NOMO-1 treated with dmso at 0.1 percent for 144 hours (cell line): ENCODE data around the gene OR52D1.

ENCODE experiments used
- DNase-seq: peaks from one replicate; lab custom pipeline; 2025; ENCODE audit not compliant: unreplicated experiment; lab: John Stamatoyannopoulos, UW

OR52D1 gene

DNA sequence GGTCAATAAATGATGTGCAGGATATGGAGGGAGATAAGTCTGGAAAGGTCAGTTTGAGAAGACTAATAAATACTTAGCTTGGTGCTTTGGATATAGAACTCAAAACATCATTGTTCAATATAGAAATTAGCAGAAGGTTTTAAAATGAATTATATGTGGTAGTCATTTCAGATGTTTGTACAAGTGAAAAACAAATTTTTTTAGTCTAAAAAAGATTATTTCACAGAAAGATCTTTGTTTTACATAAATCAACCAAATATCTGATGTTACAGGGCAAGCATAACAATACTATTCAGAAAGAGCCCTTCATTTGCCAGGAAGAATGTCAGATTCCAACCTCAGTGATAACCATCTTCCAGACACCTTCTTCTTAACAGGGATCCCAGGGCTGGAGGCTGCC lies at the start of gene OR52D1:
OR52D1 (plus strand) TSS at position 301 of the 400 bp plus-strand sequence; CDS start at position 323, 22 bp downstream.
- DNase-seq: no peak

DNA sequence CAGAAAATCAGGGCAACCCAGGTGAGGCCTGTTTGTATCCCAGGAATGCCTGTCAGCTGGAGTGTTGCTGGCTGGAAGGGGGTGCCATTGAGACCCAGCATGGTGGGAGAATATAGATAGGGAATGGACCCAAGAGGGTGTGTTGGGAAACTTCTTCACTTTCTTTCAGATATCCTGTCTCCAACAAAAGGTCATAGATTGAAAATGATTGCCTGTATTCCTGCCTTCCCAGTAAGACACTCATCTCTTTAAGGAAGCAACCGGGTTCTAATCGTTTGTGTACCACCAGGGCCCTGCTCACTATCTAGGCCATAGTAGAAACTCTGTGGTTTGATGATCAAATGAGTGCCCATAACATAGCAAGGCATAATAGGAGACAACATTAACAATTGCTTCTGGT lies 47.1 kb upstream of the OR52D1 start, which contains the start of gene OR51I1:
OR51I1 (minus strand) TSS at position 101 of the 400 bp plus-strand sequence; CDS start at position 101, 0 bp downstream.
- no peak for DNase-seq

DNA sequence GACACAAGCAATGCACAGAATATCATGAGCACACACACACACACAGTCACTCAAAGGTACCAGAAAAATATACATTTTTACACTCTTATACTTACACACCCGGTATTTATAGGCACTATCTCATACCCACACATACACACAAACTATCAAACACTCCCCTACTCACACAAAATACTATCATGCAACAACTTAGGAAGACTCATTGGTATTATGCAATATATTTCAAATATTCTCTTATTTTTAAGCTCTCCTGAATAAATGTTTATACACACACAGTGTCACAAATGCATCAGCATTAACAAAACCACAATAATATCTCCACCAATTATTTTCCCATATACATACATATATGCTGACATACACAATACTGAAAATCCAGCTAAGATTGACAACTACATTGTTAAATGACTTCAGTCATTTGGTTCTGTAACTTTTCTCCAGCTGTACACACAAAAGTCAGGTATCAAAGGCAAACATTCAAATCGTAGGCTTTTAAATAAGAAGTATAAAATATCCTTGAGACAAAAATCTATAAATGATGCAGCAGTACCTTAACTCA lies 44.6 kb upstream of the OR52D1 start:
- DNase-seq: no peak

DNA sequence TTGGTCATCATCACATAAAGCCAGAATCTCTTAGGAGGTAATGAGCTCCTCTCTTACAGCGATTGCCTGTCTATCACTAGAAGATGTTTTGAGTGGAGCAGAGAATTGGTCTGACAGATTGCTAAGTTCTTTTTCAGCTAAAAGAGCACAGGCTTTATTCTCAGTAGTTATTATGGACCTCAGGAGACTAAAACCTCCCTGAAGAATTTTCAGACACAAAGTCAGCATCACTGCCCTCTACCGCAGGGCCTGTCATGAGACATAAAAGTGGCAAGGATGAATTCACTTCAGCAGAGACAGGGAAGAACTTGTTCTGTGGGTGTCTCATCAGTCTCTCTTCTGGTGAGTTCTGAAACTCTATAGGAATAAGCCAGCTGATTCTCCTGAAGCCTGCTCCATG lies 39.5 kb upstream of the OR52D1 start, which contains the start of gene OR51I2:
OR51I2 (plus strand) TSS at position 301 of the 400 bp plus-strand sequence. CDS start 4,166 bp downstream, outside the sequence.
- no peak for DNase-seq

DNA sequence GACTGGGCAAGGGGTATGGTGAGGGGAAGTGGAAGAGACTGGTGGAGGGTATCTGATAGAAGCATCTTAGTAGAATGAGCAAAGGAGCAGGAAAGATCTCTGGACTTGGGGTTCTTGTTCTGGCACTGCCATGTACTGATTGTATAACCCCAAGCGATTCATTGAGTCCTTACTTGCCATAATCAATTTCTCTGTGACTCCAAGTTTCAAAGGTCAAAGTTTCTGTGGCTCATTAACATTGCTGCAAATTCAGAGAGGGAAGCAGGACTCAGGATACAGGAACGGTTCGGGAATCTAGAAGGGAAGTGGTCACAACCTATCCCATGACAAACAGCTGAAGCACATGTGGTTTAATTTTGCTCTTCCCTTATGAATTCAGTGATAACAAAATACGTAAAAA lies 39.1 kb upstream of the OR52D1 start:
- DNase-seq: no peak

DNA sequence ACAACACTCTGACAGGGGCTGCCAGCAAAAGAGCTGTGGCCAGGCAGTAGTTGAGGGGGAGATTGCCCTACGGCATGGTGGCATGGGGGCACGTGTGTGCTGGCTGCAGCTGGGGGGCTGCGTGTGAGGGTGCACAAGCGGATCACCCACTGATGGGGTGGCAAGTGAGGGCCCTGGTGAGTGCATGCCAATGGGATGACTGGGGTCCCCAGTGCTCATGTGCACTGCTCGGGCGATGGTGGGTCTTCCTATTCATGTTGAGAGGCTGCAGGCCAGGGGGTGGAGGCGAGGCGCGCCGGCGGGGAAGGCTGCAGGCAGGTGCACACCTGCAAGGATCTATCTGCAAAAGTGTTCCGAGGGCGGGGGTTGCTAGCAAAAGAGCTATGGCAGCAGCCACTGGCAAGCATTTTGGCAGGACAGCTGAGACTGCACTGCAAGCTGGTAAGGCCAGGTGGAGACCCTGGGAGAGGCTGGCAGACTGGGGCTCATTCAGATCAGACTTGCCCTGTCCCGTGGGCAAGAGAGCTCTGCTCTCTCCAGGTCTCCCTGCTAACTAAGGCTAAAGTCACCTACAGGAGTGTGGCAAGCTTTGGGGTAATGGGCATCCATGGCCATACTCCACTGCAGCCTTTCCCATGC lies 27.4 kb upstream of the OR52D1 start:
- DNase-seq: no peak

DNA sequence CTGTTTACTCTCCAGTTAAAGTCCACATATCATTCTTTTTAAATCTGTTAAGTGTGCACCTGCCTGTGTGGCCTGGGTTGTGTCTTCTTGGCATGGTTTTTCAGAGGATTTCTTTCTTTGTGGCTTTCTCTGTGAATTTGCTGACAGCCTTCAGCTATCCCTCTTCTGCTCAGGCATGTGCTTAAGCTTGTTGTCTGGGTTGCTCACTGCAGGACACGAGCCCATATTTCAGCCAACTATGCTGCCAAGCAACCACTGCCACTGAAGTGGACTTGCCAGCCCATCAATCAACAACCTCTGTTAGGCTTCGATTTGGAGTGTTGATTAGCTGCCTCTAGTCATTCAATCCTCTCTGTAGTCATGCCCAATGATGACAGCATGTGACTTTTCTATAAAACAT lies 21.0 kb upstream of the OR52D1 start:
- no peak for DNase-seq

DNA sequence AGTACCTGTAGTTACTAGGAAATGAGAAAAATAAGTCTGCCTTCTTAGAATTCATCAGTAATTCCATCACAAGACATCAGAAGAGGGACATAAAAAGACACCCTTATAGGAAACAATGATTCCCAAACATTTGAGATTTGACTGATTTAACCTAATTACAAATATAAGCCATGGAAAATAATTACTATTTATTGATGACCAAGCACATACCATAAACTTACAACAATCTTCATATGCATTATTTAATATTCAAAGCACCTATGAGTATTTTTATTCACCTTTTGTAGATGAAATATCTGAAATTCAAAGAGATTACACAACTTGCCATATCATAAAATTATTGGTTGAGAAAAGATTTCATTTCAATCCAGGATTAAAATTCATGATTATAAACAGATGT lies 14.6 kb upstream of the OR52D1 start:
- DNase-seq: no peak

DNA sequence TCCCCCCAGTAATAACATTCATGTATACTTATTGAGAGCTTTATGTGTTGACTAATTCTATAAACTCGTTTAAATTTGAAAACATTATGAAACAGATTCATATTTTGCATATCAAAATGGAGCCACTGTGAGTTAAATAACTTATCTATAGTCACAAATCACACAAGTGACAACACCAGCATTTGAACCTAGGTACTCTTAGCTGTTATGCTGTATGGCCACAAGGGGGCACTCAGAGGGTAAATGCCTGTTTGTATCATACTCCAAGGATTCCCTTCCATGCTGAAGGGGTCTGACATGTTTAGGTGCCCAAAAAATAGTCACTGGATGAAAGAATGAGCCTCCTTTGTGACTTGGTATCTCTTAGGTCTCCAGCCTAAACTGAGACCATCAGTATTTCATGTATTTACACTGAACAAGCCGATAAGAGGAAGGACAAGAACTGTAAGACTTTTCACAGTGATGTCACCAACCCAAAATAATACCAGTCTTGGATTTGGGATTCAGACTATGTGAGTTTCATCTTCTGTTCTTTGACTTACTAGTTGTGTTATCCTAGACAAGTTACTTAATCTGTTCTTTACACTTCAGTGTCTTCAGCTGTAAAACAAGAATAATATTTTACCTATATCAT lies 12.2 kb upstream of the OR52D1 start:
- DNase-seq: no peak

DNA sequence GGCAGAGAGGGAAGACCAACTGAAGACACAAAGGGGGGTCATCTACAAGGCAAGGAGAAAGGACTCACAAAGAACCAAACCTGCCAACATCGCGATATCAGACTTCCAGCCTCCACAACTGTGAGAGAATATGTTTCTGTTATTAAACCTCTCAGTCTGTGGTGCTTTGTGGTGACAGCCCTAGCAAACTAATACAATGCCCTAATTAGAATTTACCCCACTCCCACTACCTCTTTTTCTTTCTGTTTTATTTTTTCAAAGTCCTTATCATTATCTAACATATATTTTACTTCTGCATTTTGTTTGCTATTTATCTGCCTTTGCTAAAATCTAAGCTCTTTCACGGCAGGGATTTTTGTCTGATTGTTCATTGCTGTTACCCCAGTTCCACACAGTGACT lies 2.5 kb upstream of the OR52D1 start:
- no peak for DNase-seq

DNA sequence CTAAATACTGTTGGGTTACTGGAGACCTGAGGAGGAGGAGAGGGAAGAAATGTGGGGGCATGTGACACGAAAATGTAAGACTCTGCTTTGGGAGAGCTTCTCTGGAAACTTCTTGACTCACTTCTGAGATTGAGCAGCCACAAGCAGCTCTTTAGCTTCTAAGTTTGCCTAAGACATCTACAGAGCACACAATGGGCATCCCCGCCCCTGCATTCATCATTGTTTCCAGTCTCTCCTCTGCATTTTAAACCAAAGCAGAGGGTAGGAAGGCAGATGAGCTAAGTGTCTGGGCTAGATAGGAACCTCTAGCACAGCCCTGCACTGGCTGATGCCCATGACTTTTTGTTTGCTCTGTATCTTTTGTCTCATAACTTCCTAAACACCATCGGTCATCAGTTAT lies 2.1 kb upstream of the OR52D1 start:
- DNase-seq: no peak

DNA sequence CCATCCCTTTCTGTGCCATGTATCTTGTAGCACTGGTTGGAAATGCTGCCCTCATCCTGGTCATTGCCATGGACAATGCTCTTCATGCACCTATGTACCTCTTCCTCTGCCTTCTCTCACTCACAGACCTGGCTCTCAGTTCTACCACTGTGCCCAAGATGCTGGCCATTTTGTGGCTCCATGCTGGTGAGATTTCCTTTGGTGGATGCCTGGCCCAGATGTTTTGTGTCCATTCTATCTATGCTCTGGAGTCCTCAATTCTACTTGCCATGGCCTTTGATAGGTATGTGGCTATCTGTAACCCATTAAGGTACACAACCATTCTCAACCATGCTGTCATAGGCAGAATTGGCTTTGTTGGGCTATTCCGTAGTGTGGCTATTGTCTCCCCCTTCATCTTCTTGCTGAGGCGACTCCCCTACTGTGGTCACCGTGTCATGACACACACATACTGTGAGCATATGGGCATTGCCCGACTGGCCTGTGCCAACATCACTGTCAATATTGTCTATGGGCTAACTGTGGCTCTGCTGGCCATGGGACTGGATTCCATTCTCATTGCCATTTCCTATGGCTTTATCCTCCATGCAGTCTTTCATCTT lies 414 bp downstream of the OR52D1 start:
- no peak for DNase-seq

DNA sequence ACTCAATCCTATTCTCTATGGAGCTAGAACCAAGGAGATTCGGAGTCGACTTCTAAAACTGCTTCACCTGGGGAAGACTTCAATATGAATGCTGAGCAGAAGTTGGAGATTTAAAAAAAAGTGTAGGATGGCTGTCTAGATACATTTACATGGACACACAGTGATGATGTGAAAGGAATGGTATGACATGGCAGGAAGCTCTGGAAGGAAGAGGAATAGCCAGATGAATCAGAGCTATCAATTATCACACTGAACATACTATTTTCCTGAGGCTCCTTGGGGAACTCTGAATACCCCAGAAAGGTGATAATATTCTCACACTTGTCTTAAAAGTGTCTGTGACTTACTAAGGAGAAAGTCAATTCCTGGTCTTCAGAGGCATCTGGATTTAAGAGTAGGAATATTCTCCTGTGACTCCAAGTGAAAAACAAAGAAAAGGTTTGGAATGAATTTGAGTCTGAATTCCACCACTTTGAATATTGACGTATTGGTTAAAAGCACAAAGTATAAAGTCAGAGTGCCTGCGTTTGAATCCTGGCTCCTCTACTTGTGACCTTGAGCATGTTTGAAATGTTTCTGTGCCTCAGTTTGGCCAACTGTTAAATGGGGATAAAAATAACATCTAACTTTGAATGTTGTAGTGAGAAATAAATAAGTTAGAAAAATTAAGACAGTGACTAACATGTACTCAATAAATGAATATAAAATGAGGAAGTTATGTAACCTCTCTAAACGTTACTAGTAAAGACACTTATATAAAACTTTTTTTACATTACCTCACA lies 1.3 kb downstream of the OR52D1 start:
- no peak for DNase-seq

DNA sequence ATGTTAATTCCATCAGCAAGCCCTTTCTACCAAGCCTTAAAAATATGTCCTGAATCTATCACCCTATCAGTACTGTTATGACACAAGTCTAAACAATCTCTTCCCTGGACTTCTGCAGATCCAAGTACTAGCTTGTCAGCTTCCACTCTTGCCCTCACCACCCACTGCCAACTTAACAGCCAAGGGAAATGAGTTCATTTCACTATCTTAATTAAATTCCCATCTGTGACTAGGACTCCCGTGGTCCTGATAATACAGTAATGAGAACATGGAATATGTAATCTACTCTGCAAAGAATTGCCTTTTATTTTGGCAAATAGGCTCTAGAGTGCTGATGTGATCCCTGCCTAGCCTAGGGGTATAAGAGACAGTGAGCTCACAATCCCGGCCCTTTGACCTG lies 11.2 kb downstream of the OR52D1 start:
- no peak for DNase-seq

DNA sequence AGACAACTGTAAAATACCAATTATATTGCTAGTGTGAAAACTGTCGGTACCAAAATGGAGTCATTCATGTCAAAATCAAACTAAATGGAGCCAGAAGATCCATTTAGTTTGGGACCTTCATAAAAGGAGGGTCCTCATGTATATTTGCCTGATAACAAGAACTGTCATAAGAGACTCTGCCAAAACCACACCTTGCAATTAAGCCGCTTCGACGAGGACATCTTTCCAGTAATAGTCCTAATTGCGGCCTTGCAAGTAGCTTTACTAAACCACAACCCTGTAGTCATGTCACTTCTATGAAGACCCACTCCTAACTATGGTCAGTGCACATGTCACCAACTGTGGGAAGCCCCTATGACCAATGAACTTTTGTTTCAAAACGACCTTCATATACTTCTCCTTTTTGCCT lies 11.9 kb downstream of the OR52D1 start:
- DNase-seq: no peak

DNA sequence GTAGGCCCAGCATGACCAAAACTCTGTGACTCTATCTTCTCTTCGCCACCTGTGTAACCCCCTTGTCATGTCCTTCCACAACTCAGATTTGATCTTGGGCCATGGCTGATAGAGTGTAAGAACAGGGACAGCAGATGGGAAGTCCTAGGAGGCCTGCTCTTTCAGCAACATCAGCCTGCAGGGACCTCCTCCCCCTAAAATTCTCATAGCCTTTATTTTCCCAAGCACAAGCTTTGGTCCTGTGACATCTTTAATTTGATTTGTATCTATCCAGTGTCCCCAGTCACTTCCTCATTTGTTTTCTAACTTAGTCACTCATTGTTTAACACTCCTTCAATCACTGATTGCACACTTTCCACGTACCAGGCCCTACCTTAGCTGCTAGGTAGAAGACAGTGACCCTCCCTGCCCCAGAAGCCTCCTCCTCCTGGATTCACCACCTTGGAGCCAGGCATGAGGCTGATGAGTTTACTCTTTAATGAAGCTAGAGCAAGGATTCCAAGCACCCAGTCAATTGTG lies 16.0 kb downstream of the OR52D1 start:
- no peak for DNase-seq

DNA sequence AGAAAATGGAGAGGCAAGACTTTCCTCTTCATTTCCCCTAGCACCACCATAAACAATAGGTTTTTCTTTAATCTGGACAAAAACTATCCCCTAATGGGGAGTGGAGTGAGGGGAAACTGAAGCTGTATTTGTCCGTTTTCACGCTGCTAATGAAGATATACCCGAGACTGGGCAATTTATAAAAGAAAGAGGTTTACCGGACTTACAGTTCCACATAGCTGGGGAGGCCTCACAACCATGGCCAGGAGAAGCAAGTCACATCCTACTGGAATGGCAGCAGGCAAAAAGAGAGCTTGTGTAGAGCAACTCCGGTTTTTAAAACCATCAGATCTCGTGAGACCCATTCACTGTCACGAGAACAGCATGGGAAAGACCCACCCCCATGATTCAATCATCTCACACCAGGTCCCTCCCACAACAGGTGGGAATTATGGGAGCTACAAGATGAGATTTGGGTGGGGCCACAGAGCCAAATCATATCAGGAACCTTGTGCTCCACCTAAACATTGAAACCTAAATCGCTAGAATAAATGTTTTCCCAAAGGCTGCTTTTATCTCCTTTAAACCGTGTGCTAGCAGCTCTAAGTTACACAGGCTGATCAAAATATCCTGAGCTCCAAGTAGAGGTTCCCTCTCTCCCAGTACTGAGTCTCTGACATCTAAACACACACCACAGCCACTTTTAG lies 17.0 kb downstream of the OR52D1 start:
- no peak for DNase-seq

DNA sequence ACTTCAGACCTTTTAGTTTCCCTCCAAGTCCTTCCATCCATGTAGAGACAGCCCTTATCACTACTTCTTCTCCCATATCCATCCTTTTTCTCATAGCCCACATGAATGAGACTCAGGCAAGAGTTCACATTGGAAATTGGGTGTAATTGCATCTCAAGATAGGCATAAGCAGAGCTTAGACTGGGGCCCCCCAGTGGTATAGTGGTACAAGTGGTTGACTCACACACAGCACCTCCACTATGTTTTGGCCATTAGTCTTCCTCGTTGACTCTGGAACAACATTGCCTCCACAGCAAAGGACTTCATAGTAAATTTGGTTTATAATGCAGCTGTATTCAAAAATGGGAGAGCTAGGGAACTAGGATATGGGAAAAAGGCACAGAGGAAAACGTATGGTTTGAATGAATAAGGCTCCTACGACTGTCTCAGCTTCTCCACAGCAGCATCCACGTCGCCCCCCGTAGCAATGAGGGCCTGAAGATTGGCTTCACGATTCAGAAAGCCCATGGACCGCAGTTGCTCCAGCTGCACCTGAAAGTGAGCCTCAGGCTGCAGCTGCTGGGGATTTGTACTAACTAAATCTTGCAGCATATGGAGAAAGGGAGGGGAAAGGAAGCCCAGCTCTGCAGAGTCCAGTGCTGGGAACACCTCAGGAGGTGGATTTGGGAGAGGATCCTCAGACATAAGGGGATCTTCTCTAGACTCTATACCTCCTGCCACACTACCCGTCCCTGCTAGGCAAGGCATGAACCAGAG lies 18.9 kb downstream of the OR52D1 start:
- no peak for DNase-seq

DNA sequence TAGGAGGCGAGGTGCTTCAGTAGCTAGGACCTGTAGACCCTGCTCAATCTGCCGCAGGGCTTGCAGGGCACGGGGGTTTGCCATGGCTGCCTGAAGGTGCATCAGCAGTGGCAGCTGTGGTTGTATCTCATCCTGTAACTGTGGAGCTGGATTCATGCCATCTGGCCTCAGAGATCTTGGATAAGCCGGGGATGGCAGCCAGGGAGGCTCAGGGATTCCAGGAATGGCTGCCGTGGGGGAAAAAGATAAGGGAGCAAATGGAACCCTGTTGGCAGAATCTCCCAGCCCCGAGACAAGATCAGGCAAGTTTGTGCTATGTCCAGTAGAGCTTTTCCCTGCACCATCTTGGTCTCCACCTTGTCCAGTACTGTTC lies 19.4 kb downstream of the OR52D1 start:
- DNase-seq: no peak

DNA sequence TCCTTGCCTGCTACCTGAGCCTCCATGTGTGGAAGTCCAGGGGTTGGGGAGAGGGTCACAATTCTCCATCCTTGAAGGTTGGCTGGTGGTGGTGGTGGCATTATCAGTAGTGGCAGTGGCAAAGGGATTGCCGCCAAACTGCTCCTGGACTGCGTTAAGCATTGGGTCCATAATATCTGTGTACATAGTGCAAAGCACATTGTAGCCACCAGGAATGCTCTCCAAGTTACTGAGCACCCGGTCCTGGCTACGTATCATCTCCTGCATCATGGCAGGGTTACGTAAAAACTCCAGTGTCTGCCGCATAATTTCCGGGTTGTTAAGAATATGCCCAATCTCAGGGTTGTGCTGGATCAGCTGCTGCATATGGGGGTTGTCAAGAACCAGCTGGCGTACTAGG lies 20.1 kb downstream of the OR52D1 start:
- DNase-seq: no peak
